Thyroid gland (tissue), 4 donors: ENCODE data around the gene MTHFSD.

ENCODE experiments used
- CTCF ChIP-seq, 6 experiments: fragments of 200-600 bp in 3 of 6; fragments of 450-650 bp in 3 of 6; sonication (generic) in 3 of 6; IDR thresholded peaks; one replicate each; pipeline ENCODE4 v1.5.1; 2016 to 2019; ENCODE audit warnings: antibody characterized with exemption in 6 of 6, mild to moderate bottlenecking in 2 of 6, inconsistent platforms in 1 of 6, moderate library complexity in 1 of 6
- POLR2A ChIP-seq, 2 donors: fragments of 450-650 bp; IDR thresholded peaks; one replicate each; pipeline ENCODE4 v1.6.1; 2017; ENCODE audit warnings: antibody characterized with exemption in 2 of 2, mild to moderate bottlenecking in 2 of 2, moderate library complexity in 1 of 2

DNA sequence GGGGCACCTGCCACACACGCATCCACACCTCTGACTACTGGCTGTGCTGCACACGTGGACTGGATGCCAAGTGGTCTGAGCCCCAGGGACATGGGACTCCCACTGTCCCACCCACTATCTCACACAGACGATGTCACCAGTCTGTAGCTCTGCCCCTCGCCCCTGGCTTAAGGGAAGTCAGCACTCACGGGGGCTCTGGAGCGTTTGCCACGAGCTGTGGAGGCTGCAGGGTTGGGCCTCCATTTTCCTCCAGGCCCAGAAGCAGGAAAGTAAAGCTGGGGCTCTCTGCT lies 22.6 kb downstream of the MTHFSD start:
- TF ChIP-seq POLR2A (IDR thresholded peaks at IDR 0.05): no peak
- TF ChIP-seq CTCF (IDR thresholded peaks at IDR 0.05): no peak
